ENCODE results near the gene KRCC1.
"Not testable (repeated sequence)": the region's sequence is repeated elsewhere in the genome, so short reads cannot be mapped to it uniquely, and the experiment has no call there.

Gene KRCC1

DNA sequence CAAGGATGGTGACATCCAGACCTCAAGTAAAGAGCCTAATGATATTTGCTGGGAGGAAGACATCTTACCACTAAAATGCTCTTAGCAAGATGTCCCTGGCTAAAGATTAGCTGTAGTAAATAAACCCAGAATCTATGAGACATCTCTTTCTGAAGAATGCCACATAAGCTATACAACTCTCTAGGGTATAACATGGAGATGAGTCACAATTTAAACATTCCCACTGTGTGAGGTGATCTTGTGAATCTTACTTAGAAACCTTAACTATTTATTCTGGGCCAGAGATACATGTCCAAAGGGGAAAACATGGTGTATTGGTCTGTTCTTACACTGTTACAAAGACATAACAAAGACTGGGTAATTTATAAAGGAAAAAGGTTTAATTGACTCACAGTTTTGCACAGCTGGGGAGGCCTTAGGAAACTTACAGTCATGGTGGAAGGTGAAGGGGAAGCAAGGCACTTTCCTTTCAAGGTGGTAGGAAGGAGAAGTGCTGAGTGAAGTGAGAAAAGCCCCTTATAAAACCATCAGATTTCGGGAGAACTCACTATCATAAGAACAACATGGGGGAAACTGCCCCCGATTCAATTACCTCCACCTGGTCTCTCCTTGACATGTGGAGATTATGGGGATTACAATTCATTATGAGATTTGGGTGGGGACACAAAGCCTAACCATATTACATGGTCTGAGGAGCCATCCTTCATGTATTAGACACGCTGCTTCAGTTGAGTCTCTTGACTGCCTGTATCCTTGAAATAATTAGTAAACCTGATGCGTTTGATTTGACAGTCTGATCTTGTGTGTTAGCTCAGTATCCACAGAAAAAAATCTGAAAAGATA is 17.1 kb downstream of the KRCC1 start:
- DNase-seq = no peak

DNA sequence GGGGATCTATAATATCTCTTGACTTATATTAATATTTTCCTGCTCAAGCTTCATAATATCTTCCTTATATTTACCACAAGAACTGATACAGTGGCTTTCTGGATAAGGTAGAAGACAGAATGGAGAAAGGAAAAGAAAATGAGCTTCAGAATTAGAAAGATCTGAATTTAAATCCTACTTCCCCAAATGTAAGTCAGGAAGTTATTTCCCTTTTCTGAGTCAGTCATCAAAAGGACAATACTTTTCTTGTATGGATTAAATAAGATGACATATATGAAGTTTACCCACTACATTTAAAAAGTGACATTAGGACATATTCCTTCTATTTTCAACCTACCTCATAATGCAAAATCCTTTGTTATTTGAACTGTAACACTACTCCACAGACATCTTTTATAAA is 19.0 kb downstream of the KRCC1 start:
- DNase-seq = peak in 1 of 2 donors; percentile 50

DNA sequence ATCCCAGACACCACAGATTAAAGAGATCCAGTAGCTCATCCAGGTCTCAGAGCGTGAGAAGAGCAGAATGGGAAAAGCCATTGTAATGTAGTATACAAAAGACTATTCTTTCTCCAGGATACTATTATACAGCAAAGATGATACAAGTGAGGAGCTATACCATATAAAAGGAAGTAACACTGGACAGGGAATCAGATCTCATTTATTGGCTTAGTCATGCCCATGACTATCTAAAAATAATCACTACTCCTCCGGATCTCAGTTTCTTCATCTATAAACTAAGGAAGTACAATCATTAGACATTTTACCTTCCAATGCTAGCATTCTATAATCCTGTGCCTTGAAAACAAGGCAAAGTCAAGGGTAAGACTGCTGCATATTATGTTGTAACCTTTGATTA is 19.4 kb downstream of the KRCC1 start:
- peak; percentile 62 to 66 for DNase-seq

DNA sequence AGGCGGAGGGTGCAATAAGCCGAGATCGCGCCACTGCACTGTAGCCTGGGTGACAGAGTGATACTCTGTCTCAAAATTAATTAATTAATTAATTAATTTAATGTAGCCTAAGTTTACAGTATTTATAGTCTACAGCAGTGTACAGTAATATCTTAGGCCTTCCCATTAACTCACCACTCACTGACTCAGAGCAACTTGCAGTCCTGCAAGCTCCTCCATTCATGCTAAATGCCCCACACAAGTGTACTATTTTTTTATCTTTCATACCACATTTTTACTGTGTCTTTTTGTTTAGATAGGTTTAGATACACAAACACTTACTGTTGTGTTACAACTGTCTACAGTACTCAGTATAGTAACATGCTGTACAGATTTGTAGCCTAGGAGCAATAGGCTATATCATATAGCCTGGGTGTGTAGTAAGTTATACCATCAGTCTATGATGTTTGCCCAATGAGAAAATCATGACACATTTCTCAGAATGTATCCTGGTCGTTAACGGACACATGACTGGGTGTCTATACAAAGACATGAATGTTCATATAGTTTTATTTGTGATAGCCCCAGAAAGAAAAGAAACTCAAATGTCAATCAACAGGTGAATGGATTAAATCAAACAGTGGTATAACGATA is 23.4 kb downstream of the KRCC1 start:
- DNase-seq = no peak

DNA sequence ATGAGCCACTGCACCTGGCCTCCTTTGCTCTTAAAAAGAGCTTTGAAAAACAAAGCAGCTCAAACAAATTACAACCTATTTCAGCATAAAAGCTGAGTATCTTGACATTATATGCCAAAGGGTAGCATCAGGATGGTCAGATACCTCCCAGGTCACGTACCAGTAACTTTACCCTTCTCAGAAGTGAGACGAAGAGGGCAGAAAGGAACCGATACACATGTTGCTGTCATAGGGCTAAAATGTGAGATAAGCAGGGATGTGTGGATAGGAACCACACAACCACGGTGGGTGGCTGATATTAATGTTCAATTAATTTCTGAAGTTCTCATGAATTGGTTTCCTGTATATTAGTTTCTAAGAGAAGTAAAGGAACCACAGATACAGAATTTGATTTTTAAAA is 26.7 kb downstream of the KRCC1 start:
- no peak for DNase-seq

DNA sequence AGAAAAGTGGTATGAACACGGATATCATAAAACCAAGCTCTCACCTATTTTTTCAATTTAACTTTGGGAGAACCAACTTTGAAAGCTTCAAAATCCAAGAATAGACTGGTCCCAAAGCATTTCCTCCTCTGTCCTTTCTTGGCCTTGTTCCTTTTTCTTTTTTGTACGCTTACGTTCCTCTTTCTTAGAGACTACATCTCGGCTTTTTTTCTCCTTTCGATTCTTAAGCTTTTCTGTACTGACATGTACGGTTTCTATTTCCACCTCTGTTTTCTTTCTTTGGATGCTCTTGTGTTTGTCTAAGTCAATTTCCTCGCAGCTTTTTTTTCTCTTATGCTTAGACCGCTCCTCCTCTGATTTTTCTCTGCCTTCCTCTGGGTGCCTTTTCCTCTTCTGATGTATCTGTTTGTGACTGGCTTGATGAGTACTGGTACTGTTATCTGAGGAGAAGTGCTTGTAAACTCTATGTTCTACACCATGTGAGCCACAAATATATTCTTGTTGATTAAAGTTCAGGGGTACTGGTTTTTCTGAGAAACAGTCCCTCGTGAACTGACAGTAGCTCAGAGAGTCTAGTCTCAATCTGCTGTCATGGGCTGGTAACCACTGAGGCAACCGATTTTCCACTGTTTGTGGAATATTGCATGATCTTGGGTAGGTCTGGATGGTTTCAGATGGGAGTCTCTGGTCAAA is 27.7 kb downstream of the KRCC1 start:
- DNase-seq = peak; percentile 18 to 35

DNA sequence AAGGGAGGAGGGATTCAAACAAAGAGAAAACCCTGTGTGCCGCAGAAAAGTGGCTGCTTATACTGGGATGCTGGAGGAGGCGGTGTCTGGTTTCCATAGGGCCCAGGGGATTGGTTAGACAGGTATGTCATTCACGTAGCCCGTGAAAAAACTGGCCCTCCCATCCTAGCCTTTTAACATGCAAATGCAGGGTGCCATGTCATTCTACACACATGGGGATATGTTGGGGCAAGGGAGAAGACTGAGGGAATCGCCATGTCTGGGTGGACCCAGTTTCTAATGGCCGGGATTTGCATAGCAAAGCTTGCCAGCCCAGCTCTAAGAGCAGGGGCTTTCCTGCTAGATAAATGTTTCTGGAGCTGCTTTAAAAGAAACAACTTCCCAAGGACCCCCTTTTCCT is 31.1 kb downstream of the KRCC1 start:
- DNase-seq = no peak

DNA sequence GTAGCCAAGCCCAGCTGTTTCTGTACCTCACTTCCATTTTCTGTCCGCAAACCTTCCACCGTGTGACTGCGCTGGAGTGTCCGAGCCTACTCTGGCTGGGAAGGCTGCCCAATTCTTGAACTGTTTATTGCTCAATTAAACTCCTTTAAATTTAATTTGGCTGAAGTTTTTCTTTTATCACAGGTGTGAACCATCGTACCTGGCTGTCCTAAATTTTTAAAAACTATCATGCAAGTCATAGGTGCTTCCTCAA is 33.0 kb downstream of the KRCC1 start:
- no peak for DNase-seq

DNA sequence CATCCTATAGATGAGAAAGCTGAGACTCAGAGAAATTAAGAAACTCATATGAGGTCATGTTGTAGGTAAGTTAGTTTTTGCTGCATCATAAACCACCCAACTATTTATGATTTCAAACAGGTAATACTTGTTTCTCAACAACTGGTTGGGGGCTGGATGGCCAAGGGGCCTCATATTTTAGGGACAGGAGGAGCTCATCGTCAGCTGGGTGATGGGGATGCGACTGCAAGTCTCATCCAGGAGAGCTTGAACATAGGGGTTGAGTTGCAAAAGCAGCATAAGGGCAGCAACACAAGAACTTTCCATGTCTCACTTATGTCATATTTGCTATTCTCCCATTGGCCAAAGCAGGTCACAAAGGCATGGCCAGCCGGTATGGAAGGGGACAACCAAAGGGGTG is 35.6 kb downstream of the KRCC1 start:
- no peak for DNase-seq

DNA sequence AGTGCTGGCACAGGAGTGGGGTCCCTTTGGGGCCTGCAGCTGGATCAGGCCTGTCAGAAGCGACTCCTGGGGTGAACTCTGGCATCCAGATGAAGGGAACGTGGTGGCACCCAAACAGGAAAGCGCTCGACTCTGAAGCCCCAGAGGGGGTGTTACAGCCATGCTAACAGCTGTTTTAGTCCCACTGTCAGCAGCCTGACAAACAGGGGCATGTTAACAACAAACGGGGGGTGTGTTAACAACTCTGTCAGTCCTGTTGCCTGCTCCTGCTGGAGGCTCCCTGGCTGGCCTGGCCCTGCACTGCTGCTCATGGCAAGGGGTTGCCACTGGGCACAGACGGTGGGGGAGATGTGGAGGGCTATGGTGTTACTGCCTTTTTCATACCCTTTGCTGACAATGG is 36.7 kb downstream of the KRCC1 start:
- no peak for DNase-seq

DNA sequence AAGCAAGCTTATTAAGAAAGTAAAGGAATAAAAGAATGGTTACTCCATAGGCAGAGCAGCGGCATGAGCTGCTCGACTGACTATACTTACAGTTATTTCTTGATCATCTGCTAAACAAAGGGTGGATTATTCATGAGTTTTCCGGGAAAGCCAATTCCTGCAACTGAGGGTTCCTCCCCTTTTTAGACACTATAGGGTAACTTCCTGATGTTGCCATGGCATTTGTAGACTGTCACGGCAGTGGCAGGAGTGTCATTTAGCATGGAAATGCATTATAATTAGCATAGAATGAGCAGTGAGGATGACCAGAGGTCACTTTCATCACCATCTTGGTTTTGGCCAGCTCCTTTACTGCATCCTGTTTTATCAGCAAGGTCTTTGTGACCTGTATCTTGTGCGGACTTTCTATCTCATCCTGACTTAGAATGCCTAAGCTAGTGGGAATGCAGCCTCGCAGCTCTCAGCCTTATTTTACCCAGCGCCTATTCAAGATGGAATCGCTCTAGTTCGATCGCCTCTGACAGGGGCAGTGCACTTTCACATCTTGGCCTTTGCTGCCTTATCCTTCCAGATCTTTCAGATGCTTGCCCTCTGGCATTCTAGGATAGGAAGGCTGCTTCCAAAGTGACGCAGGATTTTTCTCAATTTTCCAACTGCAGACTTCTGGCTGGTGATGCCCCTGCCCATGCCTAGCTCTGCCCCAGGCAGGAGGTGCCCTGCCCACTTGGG is 37.3 kb downstream of the KRCC1 start:
- peak; percentile 43 to 67 for DNase-seq

DNA sequence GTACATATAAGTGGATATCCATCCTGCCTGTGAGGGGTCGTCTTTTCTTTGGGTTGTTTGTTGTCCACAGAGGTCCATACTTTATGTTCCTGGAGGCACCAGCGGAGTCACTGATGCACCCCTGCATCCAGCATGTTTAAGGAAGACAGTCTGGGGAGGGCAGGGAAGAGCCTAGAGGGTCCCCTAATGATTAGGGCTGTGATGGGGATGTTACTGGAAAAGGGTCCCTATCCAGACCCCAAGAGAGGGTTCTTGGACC is 37.9 kb downstream of the KRCC1 start:
- not testable (repeated sequence) for DNase-seq

DNA sequence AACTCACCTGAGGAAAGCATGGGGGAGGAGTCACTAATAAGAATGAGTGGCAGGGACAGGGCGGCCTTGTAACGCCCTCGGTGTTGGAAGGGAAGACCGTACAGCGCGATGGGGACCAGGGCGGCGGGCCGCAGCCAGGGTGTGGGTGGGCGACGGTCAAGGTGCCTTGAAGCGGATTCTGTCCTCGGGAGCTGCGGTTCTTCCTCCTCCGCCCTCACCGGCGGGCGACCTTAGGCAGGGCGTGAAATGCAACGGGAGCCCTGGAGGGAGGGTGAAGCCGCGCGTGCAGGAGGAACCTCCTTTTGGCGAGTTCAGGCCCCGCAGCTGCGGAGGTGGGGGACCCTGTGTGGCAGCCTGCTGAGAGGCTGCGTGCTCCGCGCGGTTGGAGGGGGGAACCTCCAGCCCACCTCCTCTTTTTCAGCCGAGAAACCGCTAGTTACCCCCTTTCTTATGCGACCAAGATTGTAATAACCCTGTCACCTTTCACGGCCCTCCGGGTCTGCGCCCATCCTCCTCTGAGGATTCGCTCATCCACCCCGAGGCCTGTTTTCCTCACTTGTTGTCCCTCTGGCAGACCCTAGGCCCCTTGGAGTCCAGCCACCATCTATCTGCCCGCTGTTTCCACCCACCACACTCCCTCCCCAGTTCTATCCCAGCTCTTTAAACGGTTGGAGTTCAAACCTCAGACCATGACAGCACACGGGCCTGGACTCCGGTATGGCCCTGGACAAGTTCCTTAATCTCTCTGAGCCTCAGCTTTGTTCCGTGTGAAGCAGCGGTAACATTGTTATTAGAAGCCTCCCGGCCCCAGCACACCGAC is 38.4 kb downstream of the KRCC1 start:
- peak in 1 of 2 donors; percentile 55 for DNase-seq

DNA sequence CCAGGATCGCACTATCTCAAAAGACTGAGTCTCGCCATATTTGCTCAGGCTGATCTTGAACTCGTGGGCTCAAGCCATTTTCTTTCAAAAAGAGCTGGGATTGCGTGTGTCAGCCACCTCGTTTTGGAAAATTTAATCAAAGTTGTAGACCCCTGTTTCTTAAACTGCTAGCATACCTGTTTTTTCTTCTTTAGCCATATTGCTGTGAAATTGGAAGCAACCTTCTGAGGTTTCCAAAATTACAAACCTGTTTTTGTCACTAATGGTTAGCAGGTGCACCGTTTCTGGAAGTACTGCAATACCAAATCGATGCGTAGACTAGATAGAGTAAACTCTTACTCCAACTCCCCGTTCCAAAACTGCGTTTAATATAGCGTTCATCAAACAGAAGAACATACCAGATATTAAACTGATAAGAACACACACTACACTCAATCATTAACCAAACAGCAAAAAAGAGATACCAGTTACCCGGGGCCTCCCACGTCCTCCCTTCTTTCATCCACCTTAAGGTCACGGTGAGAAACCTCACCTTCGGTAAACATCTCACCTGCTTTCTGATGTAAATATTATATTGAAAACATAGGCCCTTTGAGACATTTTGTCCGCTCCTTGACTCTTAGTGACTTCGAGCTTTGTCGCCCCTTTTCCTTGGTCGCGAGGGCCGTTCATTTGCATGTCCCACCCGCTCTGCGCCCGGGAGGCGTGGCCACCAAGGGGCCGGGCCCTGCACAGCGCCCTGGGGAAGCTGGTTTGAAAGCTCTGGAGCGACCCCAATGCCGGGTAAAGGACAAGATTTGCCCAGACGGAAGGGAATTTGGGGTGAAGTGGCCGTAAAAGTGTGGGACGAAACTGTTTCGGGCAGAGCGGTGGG is 39.3 kb downstream of the KRCC1 start, which contains the start of gene RNU2-63P:
Gene RNU2-63P (minus strand): TSS at position 462 of the 874 bp plus-strand sequence.
- DNase-seq = peak; percentile 85 to 90

DNA sequence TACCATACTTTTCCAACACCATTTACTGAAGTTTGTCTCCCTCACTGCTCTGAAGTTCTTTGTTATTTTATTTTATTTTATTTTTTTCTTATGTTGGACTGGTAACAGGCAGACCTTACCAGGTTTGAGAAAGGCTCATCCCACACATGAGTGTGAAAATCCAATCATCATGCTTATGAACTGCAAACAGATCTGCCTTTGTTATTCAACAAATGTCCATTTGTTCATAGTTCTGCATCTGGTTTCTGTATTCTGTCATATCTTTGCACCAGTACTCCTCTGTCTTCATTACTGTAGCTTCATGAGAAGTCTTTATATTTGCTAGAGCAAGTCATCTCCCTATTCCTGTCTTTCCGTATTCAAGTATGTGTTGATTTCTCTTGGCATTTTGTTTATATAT is 44.6 kb downstream of the KRCC1 start:
- no peak for DNase-seq

DNA sequence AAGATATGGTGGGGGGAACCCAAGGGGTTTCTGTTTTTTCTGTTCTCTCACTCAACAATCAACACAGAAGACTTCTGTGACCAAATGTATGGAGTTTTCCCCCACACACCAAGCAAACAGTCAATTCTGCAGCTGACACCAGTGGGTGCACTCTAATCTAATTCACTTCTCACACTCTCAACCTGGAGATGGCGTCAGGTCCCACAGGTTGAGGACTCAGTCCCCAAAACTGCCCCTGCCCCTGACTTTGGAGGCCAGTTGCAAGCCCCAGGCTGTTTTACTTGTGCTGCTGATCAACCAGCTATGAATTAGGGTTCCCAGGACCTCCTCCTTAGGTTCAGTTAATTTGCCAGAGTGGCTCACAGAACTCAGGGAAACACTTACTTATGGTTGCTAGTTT is 45.4 kb downstream of the KRCC1 start:
- no peak for DNase-seq

DNA sequence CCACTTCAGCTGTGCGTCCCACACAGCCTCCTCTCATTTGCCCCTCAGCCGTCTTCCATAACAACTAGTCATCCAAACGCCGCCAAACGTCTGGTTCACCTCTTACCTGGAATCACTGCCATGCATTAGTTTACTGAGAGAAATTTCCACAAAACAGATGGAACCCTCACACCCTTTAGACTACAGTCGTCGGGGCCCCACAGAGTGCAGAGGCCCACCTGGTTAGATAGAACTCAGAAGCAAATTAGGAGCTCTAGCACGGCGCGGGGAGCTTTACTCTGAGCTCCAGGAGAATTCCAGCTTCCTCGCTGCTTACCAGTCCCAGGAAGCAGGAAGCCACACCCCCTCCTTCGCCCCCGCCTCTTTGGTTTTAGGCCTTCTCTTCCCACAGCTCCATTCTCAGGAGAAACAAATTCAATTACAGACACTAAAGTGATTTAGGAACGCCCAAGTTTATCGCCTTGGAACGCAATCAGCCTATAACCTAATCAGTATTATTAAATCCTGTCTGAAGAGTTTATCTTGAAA is 48.6 kb downstream of the KRCC1 start:
- DNase-seq = no peak

DNA sequence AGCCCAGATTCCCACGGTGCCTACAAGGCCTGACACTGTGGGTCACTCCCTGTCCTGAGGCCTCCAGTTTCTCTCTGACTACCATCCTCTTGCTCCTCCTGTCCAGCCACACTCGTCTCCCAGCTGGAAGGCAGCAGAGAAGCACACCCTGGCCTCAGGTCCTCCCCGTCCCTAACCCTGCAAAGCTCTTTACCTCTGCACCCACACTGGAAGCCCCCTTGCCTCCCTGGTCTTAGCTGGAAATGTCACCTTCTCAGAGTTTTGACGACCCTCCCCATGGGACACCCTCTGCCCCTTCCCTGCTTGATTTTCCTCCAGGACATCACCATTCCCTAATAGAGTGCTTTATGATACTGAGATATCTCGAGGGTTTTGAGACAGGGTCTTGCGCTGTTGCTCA is 49.8 kb downstream of the KRCC1 start:
- no peak for DNase-seq

DNA sequence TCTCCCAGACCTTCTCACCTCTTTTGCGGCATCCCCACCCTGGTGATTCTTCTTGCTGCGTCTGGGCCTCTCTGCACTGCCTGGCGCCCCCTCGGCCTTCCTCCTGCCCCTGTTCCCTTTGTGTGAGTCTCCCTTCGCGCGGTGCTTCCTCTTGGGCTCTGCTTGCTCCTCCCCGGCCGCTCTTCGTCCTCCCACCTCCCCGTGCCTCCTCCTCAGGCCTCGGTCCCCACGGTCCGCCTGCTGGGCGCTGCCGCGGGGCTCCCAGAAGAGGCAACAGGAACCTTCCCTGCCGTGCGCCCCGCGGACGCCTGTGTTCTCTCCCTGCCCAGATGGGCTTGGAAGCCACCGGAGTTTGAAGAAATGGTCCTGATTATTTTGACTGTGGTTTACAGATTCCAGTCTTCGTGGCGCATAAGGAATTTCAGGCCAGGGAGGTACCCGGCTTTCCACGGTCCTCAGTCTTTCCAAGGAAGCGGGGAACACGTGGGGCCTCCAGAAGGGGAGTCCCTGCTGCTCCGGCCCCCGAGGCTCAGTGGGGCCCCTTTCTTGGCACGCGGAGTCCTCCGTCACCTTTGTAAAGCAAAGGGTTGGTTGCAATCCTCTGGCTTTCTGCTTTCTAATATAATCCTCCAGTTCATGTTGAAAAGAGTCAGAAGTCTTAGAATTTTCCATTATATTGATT is 52.4 kb downstream of the KRCC1 start:
- peak in 1 of 2 donors; percentile 24 for DNase-seq

DNA sequence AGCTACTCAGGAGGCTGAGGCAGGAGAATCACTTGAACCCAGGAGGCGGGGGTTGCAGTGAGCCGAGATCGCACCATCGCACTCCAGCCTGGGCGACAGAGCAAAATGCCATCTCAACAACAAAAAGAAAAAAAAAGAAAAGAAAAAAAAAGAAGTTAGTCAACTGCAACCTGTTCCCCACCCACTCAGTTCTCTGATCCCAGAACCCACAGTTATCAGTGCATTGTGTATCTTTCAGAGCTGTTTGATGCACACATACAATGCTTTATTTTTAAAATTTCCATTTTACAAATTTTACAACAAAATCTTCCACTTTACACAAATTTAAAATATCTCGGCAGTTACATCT is 53.2 kb downstream of the KRCC1 start:
- DNase-seq = no peak

DNA sequence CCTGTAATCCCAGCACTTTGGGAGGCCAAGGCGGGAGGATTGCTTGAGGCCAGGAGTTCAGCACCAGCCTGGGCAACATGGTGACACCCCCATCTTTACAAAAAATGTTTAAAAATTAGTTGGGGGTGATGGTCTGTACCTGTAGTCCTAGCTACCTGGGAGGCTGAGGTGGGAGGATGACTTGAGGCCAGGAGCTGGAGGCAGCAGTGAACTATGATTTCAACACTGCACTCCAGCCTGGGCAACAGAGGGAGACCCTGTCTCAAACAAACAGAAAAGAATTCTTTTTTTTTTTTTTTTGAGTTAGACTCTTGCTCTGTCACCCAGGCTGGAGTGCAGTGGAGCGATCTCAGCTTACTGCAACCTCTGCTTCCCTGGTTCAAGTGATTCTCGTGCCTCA is 55.1 kb downstream of the KRCC1 start:
- not testable (repeated sequence) for DNase-seq

Data from inflammatory macrophage (primary cell).